ENCODE results near the gene IGHMBP2.

- TF ChIP-seq EZH2 (IDR thresholded peaks at IDR 0.05; ENCODE audit: borderline replicate concordance) (no peak), EZH2phosphoT487 (IDR thresholded peaks at IDR 0.05; ENCODE audit: low read depth, severe bottlenecking, unreplicated experiment) (no peak)
- TF ChIP-seq, protein P1, sequence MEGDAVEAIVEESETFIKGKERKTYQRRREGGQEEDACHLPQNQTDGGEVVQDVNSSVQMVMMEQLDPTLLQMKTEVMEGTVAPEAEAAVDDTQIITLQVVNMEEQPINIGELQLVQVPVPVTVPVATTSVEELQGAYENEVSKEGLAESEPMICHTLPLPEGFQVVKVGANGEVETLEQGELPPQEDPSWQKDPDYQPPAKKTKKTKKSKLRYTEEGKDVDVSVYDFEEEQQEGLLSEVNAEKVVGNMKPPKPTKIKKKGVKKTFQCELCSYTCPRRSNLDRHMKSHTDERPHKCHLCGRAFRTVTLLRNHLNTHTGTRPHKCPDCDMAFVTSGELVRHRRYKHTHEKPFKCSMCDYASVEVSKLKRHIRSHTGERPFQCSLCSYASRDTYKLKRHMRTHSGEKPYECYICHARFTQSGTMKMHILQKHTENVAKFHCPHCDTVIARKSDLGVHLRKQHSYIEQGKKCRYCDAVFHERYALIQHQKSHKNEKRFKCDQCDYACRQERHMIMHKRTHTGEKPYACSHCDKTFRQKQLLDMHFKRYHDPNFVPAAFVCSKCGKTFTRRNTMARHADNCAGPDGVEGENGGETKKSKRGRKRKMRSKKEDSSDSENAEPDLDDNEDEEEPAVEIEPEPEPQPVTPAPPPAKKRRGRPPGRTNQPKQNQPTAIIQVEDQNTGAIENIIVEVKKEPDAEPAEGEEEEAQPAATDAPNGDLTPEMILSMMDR (IDR thresholded peaks at IDR 0.05; ENCODE audit: poor library complexity), result no peak
Measured at GRCh38 chr11:68965901-68966853, 62.5 kb downstream of the IGHMBP2 start.
